ENCODE results near the gene TADA3.

GRCh38 chr3:9780910-9781309 is 11.4 kb downstream of the TADA3 start:
- TF ChIP-seq POLR2A (IDR thresholded peaks at IDR 0.05; ENCODE audit: low read length) (no peak), GATA1 (IDR thresholded peaks at IDR 0.05; ENCODE audit: low read depth, low read length) (no peak)
